GM21737 (cell line): Measurements from ENCODE around the gene PPM1L.
"Not testable (repeated sequence)": the region's sequence is repeated elsewhere in the genome, so short reads cannot be mapped to it uniquely, and the experiment has no call there.

Experiments
- ATAC-seq: cut with Tn5 transposase; IDR thresholded peaks from one replicate; pipeline ENCODE4 v1.9.1; 2021; ENCODE audit warnings: mild to moderate bottlenecking, moderate library complexity; ENCODE audit not compliant: unreplicated experiment

The PPM1L gene

DNA sequence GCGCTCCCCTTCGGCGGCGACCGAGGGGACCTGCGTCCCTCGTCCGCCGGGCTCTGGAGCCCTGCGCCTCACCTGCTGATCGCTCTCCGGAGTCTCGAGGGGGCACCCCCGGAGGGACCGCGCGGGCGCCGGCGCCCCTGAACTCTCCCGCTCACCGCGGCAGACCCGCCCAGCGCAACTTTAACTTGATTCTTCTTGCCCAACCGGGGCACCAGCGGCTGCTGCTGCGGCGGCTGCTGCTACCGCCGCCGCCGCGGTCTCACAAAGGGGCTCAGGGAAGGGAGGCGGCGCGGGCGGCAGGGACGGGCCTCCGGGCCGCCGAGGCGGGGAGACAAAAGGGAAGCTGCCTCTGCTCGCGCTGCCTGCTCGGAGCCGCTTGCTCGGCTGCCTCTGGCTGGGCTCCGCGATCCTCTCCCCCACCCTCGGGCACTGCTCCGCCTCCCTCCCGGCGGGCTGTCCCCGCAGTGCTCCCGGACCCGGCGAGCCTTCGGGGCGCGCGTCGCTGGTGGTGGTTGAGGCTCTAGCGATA, at the start of gene PPM1L:
Gene PPM1L, plus strand, starts transcription at position 456 of the 529 bp plus-strand sequence.
- peak; percentile 44 for ATAC-seq

DNA sequence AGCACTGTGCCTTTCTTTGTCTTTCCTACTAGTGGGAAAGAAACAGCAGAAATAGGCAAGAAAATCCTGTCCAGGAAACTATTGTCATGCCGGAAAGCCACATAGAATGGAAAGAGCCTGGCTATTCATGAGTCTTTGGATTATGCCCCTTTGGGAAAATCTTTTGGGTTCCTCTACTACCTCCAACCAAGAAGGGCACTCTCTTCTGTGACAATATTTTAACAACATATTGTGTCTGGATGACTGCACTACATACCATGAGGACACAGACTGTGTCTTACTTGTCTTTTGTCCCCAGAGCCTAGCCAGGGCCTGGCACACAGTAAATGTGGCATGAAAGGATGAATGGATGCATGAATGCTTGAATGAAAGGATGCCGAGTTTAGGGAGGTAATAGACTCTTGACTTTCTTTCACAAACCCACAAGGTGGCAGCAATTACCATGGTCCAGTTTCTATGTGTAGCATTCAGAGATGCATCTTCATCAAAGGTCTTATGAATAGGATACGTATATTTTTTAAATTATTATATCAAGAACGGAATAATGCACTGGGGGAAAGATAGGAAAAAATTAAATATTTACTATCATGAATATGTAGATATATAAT, 48.7 kb upstream of the PPM1L start:
- ATAC-seq = no peak

DNA sequence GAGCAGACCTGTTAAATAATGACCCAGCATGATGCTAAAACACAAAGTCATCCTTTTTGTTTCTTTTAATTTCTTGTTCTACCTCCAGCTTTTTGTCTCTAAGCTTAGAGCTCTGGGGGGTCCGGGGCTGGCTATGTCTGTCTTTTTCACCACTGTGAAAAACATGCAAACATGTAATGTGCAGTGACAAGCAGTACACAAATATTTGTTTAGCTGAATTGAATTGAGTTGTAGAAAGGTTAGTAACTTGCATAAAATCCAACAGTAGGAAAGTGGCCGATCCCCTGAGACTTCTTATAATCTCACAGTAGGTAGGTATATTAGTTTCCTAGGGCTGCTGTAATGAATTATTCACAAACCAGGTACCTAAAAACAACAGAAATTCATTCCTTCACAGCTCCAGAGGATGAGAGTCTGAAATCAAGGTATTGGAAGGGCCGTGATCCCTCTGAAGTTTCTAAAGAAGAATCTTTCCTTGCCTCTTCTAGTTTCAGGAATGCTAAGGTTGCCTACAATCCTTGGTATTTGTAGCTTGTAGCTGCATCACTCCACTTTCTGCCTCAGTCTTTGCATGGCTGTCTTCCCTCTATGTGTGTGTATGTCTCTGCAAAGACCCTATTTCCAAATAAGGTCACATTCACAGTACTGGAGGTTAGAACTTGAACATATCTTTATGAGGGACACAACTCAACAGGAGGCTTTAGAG, 46.4 kb upstream of the PPM1L start:
- no peak for ATAC-seq

- ATAC-seq = not testable (repeated sequence)
Observed at GRCh38 chr3:160713144-160713543, 42.9 kb upstream of the PPM1L start.

- no peak for ATAC-seq
Observed at GRCh38 chr3:160719710-160720109, 36.3 kb upstream of the PPM1L start.

DNA sequence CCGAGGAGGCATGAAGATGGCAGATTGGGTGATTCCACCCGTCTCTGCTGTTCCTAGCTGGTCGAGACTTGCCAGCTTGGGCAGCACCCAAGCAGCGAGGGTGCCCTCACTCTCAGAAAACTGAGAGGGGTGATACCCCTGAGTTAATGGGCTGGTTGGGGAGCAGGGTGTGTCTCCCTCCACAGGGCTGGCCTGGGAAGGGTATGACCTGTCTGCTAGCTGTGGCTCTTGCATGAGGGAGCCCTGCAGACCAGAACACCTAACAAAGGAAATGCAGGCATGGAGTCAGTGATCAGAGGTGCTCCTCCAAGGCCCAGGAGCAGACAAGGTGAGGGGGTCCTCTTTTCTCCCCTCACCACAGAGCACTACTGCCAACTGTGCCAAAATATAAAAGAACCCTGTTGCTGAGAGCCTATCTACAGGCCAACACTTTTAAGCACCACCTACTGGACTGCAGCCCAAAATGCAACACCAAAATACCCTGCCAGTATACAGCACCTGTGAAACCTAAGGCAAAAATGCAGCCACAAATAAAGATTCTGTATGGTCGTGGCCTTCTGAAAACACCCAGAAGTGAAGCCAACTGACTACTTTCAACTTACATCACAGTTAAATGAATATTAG, 35.8 kb upstream of the PPM1L start:
- no peak for ATAC-seq

GRCh38 chr3:160722331-160722730, 33.7 kb upstream of the PPM1L start:
- no peak for ATAC-seq

DNA sequence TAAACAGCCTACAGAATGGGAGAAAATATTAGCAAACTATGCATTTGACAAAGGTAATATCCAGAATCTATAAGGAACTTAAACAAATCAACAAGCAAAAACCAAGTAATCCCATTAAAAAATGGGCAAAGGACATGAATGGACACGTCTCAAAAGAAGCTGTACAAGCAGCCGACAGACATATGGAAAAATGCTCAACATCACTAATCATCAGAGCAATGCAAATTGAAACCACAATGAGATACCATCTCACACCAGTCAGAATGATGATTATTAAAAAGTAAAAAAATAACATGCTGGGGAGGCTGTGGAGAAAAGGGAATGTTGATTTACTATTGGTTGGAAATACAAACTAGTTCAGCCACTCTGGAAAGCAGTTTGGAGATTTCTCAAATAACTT, 30.7 kb upstream of the PPM1L start:
- ATAC-seq = no peak

DNA sequence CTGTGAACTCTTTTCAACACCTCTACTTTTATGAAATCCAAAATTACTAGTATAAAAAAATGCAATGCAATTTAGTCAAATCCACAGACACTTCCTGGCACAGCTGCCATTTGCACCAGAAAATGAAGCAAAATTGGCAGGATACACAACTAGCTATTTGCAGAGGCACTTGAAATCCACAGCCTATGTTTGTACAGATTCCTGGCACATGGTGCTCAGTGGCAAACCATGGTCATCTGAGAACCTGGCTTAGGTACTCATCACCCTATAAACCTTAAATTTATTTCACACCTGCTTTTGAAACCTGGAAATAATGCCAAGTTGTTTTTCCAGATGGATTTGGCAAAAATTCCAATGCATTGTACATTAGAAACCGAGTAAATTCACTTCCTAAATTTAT, 20.2 kb upstream of the PPM1L start:
- ATAC-seq = no peak

DNA sequence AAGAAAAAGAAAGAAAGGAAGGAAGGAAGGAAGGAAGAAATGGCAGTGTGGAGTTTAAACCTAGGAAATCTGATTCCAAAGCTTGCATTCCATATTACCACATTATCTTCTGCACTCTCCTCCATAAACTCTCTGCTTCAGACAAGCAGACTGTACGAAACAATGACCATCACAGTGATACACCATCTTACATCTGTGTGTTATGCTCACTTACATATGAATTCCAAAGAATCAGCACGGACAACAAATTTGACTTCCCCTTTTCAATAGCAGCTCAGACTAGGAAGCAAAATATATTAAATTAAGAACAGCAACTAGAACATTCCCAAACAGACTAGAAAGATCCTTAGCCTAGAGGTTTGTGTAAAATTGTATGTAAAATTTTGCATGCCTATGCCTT, 18.0 kb upstream of the PPM1L start:
- no peak for ATAC-seq

DNA sequence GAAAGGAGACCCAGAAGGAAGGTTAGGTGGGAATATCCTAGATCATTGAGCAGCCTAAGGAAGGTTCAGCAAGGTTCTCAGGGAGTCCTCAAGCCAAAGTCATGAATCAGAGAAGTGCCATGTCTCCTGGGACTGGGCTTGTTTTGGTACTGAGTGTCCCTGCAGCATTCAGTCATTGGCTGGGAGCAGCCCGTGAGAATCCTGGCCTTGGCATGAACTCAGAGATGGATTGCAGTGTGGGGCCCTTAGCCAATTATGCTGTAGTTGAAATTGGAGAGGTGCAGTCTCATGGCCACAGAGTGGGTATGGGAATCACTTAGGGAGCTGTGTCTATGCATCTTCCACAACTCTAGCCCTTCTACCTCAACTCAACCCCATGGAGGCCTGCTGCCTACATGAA, 17.0 kb upstream of the PPM1L start:
- no peak for ATAC-seq

DNA sequence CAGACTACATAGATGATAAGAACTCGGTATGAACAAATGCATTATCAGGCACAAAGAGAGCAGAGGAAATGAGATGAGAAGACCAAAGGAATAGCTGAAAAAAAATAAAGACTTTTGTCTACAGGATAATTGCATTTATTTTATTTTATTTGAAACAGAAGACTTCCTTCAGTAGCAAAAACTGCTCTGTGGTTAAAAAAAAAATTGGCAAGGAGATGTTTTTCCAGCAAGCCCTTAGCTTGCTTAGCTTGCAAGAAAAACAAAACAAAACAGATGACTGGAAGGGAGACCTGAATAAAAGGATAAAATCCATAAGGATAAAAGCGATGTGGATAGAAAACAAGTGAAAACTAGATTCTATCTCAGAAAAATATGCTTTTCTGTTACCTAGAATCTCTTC, 9.1 kb upstream of the PPM1L start:
- ATAC-seq = no peak

DNA sequence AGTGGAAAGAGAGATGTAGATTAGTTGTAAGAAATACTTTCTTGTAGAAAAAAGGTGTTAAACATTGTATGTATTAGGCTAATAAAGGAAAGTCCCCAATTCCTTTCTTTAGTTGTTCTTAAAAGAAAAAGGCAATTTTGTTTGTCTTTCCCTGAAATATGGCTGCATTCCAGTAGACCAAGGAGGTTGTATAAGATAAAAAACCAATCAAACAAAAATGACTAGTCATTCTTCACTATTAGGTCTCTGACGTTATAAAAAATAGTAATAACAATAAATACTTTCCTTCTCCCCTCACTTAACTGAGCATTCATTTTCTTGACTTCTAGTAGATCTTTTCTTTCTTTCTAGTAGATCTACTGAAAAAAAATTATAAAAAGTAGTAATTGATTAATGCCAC, 8.6 kb upstream of the PPM1L start:
- ATAC-seq = no peak

GRCh38 chr3:160748231-160748630, 7.8 kb upstream of the PPM1L start:
- no peak for ATAC-seq

GRCh38 chr3:160748787-160749186, 7.2 kb upstream of the PPM1L start:
- no peak for ATAC-seq

DNA sequence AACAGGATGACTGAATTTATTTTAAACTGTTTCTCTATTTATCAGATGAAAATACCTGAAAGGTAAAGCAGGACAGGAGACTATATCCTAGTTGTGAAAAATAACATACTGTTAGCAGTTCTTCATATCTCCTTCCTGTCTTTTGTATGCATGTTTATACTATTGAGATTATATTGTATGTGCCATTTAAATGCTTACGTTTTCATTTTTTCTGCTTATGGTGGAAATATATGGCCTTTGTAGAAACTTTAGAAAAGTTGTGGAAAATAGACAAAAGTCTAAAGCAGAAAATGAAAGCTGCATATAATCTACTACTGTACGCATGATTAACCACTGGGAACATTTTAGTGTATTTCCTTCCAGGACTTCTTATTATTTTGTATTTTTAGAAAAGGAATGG, 2.1 kb upstream of the PPM1L start:
- no peak for ATAC-seq

DNA sequence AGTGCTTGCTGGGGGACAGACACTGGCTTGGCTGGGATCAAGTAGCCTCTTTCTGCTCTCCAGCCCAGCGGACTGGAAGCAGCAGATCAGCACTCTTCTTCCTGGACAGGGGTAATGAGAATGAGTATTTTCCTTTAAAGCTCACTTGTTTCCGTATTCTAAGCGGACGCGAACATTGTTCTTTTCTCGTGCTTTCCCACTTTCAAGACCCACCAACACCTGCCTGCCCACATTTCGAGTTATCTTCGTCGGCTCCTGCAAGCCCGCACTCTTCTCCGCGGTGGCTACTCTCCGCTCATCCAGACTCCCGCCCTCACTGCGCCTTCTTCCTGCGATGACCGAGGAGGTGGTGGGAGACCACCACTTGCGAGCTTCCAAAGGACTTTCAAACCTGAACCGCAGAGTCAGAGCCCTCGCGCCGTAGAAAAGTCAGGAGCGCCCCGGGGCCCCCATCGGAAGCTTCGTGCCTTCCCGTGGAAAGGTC, 1.6 kb upstream of the PPM1L start:
- ATAC-seq = no peak

DNA sequence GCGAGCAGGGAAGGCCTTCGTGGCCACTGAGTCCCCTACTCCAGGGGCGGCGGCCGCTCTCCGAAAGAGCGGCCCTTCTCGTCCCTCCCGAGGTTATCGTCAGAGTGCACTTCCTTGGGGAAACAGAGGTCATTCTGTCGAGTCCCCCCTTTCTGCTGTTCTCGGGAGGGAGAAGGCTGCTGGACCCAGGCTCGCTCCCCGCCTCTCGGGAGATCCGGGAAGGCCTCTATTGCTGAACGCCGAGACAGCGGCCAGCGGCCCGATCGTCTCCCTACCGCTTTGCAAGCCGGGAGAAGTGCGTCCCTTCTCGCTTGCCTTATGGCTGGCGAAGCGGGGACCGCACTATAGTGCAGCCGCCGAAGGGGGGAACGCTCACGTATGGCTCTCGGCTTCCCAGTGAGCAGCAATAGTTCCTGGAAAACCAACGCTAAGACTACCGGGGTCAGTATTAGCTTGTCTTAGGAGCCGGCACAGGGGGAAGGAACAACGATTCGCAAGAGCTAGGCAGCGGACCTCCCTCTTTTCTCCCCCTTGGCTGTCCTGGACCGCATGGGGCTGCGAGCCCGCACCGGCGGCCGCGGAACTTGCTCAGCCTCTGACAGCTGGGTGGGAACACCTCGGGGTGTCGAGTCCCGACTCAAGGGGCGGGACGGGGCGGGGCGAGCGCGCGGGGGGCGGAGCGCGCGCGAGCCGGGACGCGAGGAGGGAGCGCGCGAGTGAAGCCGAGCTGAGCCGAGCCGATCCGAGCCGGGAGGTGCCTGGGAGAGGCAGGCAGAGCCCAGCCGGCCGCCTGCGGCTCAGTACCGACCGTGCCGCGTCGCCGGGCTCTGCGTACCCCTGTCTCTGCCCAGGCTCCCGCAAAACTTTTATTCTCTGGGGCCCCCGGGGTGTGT, 930 bp upstream of the PPM1L start:
- peak; percentile 94 for ATAC-seq

GRCh38 chr3:160757233-160758106, 1.4 kb downstream of the PPM1L start:
- no peak for ATAC-seq
